ENCODE results near the gene FARP1. TPM values are rescaled to one million over a fixed set of nuclear protein-coding genes. Genes with fewer than 3 reads are reported as not detected.

The FARP1 gene
- polyA plus RNA-seq, 2 of the 4 experiments (the other 2 are of a cell fraction) = 9.4 to 13.0 TPM

DNA sequence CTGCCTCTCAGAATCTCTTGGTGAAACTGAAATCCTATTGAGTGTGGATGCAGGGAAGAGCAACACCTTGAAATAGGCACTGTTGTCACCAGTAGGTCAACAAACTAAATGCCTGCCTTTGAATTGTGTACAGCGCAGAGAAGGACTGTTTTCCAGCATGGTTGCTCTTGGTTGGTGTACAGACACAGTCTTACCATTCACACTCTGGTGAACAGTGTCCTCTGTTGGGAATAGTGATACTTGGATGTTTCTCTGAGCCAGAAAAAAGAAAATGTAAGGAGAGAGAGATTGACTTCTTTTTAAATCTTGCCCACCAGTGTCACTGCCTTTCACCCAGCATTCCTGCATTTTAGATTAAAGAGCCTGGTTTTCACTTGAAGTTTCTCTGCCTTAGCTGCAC lies 254.3 kb downstream of the FARP1 start:
- TF ChIP-seq RAD21 (conservative IDR thresholded peaks at IDR 0.05 in 1 of 2, IDR thresholded peaks at IDR 0.05 in 1 of 2) (peak; percentile 16 to 27; a peak in 2 of 5 replicates), EP300 (IDR thresholded peaks at IDR 0.05) (no peak)
- ChIA-PET POLR2A (no interaction called here), CTCF (no interaction called here)
- Histone ChIP-seq H3K27ac (no peak overlapping the region), H3K4me3 (no peak overlapping the region), H3K9me3 (no peaks in the 10 kb centered on the region), H3K4me1 (no peaks in the 10 kb centered on the region), H3K4me2 (no peak overlapping the region)
- FAIRE-seq (no peak), ATAC-seq (0 out of 6 replicates have a peak, but pooled peaks of 1 of the 2 experiments have one; percentile 28), DNase-seq (ENCODE audit: low read depth in 1 of 2, low spot score in 1 of 2) (no peak)
- WGBS (ENCODE audit: missing lambda C conversion rate) = 100% methylated on average over 1 of the region's 1 CpG

DNA sequence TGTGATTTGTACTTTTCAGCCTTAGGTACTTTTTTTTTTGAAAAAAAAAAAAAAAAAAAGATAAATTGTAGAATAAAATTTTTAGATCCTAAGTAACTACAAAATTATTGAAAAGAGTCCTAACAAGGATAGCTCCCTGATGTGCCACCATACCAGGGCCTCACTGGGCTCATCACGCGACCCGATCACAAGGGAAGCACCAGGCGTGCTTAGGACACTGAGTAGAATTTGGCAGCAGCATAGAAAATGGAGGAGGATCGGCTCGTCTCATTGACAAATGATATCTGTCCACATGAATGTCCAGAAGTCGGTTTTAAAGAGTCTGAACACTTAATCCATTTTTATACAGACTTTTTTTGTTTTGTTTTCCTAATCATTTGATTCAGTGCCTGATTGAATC lies 255.0 kb downstream of the FARP1 start:
- WGBS (ENCODE audit: missing lambda C conversion rate) = 86% methylated on average over 7 of the region's 7 CpGs
- TF ChIP-seq KDM1A (IDR thresholded peaks at IDR 0.05; ENCODE audit: low read depth) = no peak
- no peak for TF ChIP-seq RNF2 (IDR thresholded peaks at IDR 0.05; ENCODE audit: borderline replicate concordance, low read depth)
- TF ChIP-seq SREBF2 (IDR thresholded peaks at IDR 0.05) = no peak
- TF ChIP-seq HOXB13 (CRISPR knock-in tag; IDR thresholded peaks at IDR 0.05; ENCODE audit: low read depth) = no peak
- no peak for TF ChIP-seq RAD21 (conservative IDR thresholded peaks at IDR 0.05 in 1 of 2, IDR thresholded peaks at IDR 0.05 in 1 of 2)
- TF ChIP-seq ZNF302 (CRISPR knock-in tag; IDR thresholded peaks at IDR 0.05) = no peak
- TF ChIP-seq, protein P1, sequence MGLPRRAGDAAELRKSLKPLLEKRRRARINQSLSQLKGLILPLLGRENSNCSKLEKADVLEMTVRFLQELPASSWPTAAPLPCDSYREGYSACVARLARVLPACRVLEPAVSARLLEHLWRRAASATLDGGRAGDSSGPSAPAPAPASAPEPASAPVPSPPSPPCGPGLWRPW (IDR thresholded peaks at IDR 0.05) = no peak
- ChIA-PET POLR2A (no interaction called here), CTCF (no interaction called here)
- Histone ChIP-seq H3K4me1 (no peaks in the 10 kb centered on the region), H3K9me3 (no peaks in the 10 kb centered on the region), H3K4me2 (no peak overlapping the region), H3K4me3 (no peak overlapping the region), H3K27ac (no peak overlapping the region)
- FAIRE-seq (no peak), ATAC-seq (no peak), DNase-seq (ENCODE audit: low read depth in 1 of 2, low spot score in 1 of 2) (no peak)

DNA sequence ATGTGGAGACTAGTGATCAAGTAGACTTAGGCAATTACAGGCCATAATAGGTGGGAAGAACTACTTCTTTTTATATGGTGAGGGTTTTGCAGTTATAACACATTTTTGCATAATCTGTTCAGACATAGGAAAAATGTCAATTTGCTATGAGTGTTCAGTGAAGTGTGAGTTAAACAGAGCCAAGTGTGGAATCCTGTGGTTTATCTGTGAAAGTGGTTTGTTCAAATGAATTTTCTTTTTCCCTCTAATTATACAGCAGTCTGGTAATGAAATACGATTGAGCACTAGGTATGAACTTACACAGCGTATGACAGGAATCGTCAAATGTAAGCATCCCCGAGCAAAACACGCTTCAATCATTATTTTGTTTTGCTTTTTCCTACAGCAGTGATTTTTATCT lies 255.7 kb downstream of the FARP1 start:
- Histone ChIP-seq H3K9me3 (no peaks in the 10 kb centered on the region), H3K4me3 (no peak overlapping the region), H3K27ac (no peak overlapping the region), H3K4me2 (no peak overlapping the region), H3K4me1 (no peaks in the 10 kb centered on the region)
- ChIA-PET CTCF (no interaction called here), POLR2A (no interaction called here)
- no peak for ATAC-seq
- DNase-seq (ENCODE audit: low read depth in 1 of 2, low spot score in 1 of 2) = no peak
- no peak for FAIRE-seq
- TF ChIP-seq TFCP2L1 (CRISPR knock-in tag; IDR thresholded peaks at IDR 0.05) = no peak
- TF ChIP-seq, protein P2, sequence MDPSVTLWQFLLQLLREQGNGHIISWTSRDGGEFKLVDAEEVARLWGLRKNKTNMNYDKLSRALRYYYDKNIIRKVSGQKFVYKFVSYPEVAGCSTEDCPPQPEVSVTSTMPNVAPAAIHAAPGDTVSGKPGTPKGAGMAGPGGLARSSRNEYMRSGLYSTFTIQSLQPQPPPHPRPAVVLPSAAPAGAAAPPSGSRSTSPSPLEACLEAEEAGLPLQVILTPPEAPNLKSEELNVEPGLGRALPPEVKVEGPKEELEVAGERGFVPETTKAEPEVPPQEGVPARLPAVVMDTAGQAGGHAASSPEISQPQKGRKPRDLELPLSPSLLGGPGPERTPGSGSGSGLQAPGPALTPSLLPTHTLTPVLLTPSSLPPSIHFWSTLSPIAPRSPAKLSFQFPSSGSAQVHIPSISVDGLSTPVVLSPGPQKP (IDR thresholded peaks at IDR 0.05; ENCODE audit: low read depth, low read length) = no peak
- TF ChIP-seq, protein P3, sequence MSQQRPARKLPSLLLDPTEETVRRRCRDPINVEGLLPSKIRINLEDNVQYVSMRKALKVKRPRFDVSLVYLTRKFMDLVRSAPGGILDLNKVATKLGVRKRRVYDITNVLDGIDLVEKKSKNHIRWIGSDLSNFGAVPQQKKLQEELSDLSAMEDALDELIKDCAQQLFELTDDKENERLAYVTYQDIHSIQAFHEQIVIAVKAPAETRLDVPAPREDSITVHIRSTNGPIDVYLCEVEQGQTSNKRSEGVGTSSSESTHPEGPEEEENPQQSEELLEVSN (IDR thresholded peaks at IDR 0.05; ENCODE audit: borderline replicate concordance, low read depth) = no peak
- no peak for TF ChIP-seq HOXB5 (CRISPR knock-in tag; IDR thresholded peaks at IDR 0.05)
- no peak for TF ChIP-seq RAD21 (conservative IDR thresholded peaks at IDR 0.05 in 1 of 2, IDR thresholded peaks at IDR 0.05 in 1 of 2)
- TF ChIP-seq EHF (CRISPR knock-in tag; IDR thresholded peaks at IDR 0.05) = no peak
- no peak for TF ChIP-seq EP300 (IDR thresholded peaks at IDR 0.05)
- TF ChIP-seq BHLHE40 (IDR thresholded peaks at IDR 0.05; ENCODE audit: low read depth, low read length) = no peak
- TF ChIP-seq ZC3H11A (IDR thresholded peaks at IDR 0.05) = no peak
- 72% methylated on average over 5 of the region's 5 CpGs for WGBS (ENCODE audit: missing lambda C conversion rate)

DNA sequence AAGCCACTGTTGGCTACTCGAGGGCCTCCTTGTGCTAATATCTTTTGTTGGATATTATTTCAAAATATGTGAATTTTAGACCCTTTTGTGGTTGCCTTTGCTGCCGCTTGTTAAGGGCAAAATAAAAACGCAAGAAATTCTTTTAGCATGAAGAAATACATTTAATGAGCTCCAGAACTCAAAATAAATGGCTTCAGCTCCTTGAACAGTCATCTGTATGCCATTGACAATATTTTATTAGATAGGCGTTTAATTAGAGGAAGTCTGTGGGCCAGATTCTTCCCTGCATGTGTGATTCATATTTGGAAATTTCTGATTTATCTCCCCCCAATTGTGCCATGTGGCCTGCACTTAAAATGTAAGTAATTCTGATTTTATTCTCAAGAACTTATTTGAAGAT lies 256.9 kb downstream of the FARP1 start:
- CTCF ChIA-PET = interaction anchor here (1.2 kb wide), 1 partner anchor 31 kb away, joined by 3 read pairs; no protein-coding TSS in a partner anchor
- Histone ChIP-seq H3K27ac (no peak overlapping the region), H3K4me3 (no peak overlapping the region), H3K4me1 (no peaks in the 10 kb centered on the region), H3K9me3 (no peaks in the 10 kb centered on the region), H3K4me2 (no peak overlapping the region)
- 66% methylated on average over 4 of the region's 4 CpGs for WGBS (ENCODE audit: missing lambda C conversion rate)
- TF ChIP-seq CHD4 (IDR thresholded peaks at IDR 0.05; ENCODE audit: borderline replicate concordance) = no peak
- TF ChIP-seq HOXB5 (CRISPR knock-in tag; IDR thresholded peaks at IDR 0.05) = no peak
- TF ChIP-seq KDM5A (IDR thresholded peaks at IDR 0.05) = no peak
- TF ChIP-seq ZSCAN20 (CRISPR knock-in tag; IDR thresholded peaks at IDR 0.05) = no peak
- no peak for TF ChIP-seq EHF (CRISPR knock-in tag; IDR thresholded peaks at IDR 0.05)
- no peak for TF ChIP-seq TP53 (CRISPR knock-in tag; IDR thresholded peaks at IDR 0.05)
- TF ChIP-seq FOSL2 (IDR thresholded peaks at IDR 0.05) = no peak
- TF ChIP-seq FOSL2 (CRISPR knock-in tag; IDR thresholded peaks at IDR 0.05) = no peak
- TF ChIP-seq, protein P3 (IDR thresholded peaks at IDR 0.05; ENCODE audit: borderline replicate concordance, low read depth) = no peak
- TF ChIP-seq MAFK (IDR thresholded peaks at IDR 0.05; ENCODE audit: partially characterized antibody) = no peak
- TF ChIP-seq CEBPB (IDR thresholded peaks at IDR 0.05) = no peak
- TF ChIP-seq, protein P4, sequence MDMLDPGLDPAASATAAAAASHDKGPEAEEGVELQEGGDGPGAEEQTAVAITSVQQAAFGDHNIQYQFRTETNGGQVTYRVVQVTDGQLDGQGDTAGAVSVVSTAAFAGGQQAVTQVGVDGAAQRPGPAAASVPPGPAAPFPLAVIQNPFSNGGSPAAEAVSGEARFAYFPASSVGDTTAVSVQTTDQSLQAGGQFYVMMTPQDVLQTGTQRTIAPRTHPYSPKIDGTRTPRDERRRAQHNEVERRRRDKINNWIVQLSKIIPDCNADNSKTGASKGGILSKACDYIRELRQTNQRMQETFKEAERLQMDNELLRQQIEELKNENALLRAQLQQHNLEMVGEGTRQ (IDR thresholded peaks at IDR 0.05) = no peak
- FAIRE-seq (no peak), DNase-seq (ENCODE audit: low read depth in 1 of 2, low spot score in 1 of 2) (no peak), ATAC-seq (no peak)
- POLR2A ChIA-PET = no interaction called here

Measured in A549 (cell line).